ENCODE measurements around the gene ACOT12.

- TF ChIP-seq CTCF (IDR thresholded peaks at IDR 0.05) (no peak), POLR2A (IDR thresholded peaks at IDR 0.05) (no peak)
Observed at GRCh38 chr5:81363093-81363871, 30.7 kb downstream of the ACOT12 start.
